HCT116 (cell line): ENCODE results near the gene KCNC4. TPM values are rescaled to one million over a fixed set of nuclear protein-coding genes. Genes with fewer than 3 reads are reported as not detected.

Experiments
- ATAC-seq: fragments of 200-7000 bp; cut with Tn5 transposase; 2 replicates; pipeline ENCODE4 v1.9.1; 2020; ENCODE audit warnings: mild to moderate bottlenecking, moderate library complexity
- BruUV-seq: library from RNA; stranded (reverse); fragments of 400-500 nt; replicated peaks from 2 replicates; lab custom pipeline; 2021; lab: Mats Ljungman, UMichigan
- CTCF ChIA-PET: fragments of 300-600 bp; sonication (Branson Sonifier 250); formaldehyde crosslinking; loops from one replicate; lab custom pipeline; 2021; ENCODE audit warnings: antibody characterized with exemption; lab: Charles Lee
- POLR2A ChIA-PET: fragments of 300-600, 350-600 bp; sonication (Branson Sonifier 250); formaldehyde crosslinking; loops from one replicate; lab custom pipeline; 2021; ENCODE audit warnings: antibody characterized with exemption; lab: Charles Lee
- RAD21 ChIA-PET, 2 experiments: fragments of 300-600 bp; sonication (Branson Sonifier 250); formaldehyde crosslinking; loops; one replicate each; lab custom pipeline; 2023; ENCODE audit warnings: low total read pairs in 2 of 2; ENCODE audit not compliant: uncharacterized antibody in 2 of 2, unreplicated experiment in 2 of 2, low non-redundant PET in 1 of 2; lab: Charles Lee
- DNase-seq: peaks from one replicate; pipeline ENCODE4 v3.0.0-alpha.2; 2010; ENCODE audit warnings: low read depth, low spot score
- H2AFZ ChIP-seq: fragments of 200-600 bp; shearing (Covaris generic), sonication (generic); 2 replicates; pipeline ENCODE4 v1.6.1; 2017; ENCODE audit warnings: low read depth, mixed run types, mixed read lengths, antibody characterized with exemption, low read length; ENCODE audit not compliant: poor library complexity, severe bottlenecking
- H3K27ac ChIP-seq: 2 replicates; pipeline ENCODE4 v1.5.1; 2012; ENCODE audit warnings: low read depth, low read length
- H3K27me3 ChIP-seq: fragments of 200-600 bp; sonication (generic); 2 replicates; pipeline ENCODE4 v1.6.1; 2016; ENCODE audit warnings: mixed run types, low read length, mixed read lengths; ENCODE audit not compliant: insufficient read depth
- H3K36me3 ChIP-seq, 2 experiments: fragments of 200-500 bp in 1 of 2; fragments of 200-600 bp in 1 of 2; sonication (Bioruptor generic) in 1 of 2; sonication (generic) in 1 of 2; 2 replicates each; pipeline versions ENCODE4 v1.5.1 to v1.6.1; 2014 to 2016; ENCODE audit warnings: low read length in 2 of 2, inconsistent platforms in 1 of 2, mixed read lengths in 1 of 2, mixed run types in 1 of 2; ENCODE audit not compliant: insufficient read depth in 2 of 2, control insufficient read depth in 1 of 2
- H3K4me1 ChIP-seq, 2 experiments: fragments of 200-600 bp in 1 of 2; sonication (generic) in 1 of 2; 2 replicates each; pipeline versions ENCODE4 v1.5.1 to v1.6.1; 2012 to 2017; ENCODE audit warnings: low read length in 2 of 2, inconsistent platforms in 1 of 2, mild to moderate bottlenecking in 1 of 2, mixed read lengths in 1 of 2, mixed run types in 1 of 2, moderate library complexity in 1 of 2; ENCODE audit not compliant: insufficient read depth in 2 of 2, control insufficient read depth in 1 of 2
- H3K4me2 ChIP-seq: fragments of 200-600 bp; sonication (generic); 2 replicates; pipeline ENCODE4 v1.6.1; 2017; ENCODE audit warnings: mixed run types, low read length, mixed read lengths
- H3K4me3 ChIP-seq, 2 experiments: fragments of 200-600 bp in 1 of 2; sonication (generic) in 1 of 2; replicated peaks in 1 of 2; 2 replicates each; pipeline ENCODE4 v1.5.1; 2011 to 2016; ENCODE audit warnings: low read length in 2 of 2, control low read depth in 1 of 2, low read depth in 1 of 2, mild to moderate bottlenecking in 1 of 2, mixed read lengths in 1 of 2, mixed run types in 1 of 2
- H3K79me2 ChIP-seq: fragments of 200-600 bp; sonication (generic); 2 replicates; pipeline ENCODE4 v1.6.1; 2017; ENCODE audit warnings: mild to moderate bottlenecking, mixed run types, low read length, moderate library complexity, mixed read lengths; ENCODE audit not compliant: insufficient read depth
- H3K9ac ChIP-seq: fragments of 200-600 bp; sonication (generic); 2 replicates; pipeline ENCODE4 v1.6.1; 2016; ENCODE audit warnings: low read length, mixed read lengths
- H3K9me2 ChIP-seq: fragments of 200-600 bp; sonication (generic), shearing (Covaris generic); 2 replicates; pipeline ENCODE4 v1.6.1; 2017; ENCODE audit warnings: mixed run types, mild to moderate bottlenecking, moderate library complexity; ENCODE audit not compliant: insufficient read depth
- H3K9me3 ChIP-seq, 2 experiments: fragments of 200-500 bp in 1 of 2; fragments of 200-600 bp in 1 of 2; sonication (Bioruptor generic) in 1 of 2; sonication (generic) in 1 of 2; 2 replicates each; pipeline ENCODE4 v1.6.1; 2014 to 2017; ENCODE audit warnings: low read length in 2 of 2, mixed read lengths in 2 of 2, inconsistent platforms in 1 of 2, low read depth in 1 of 2, mild to moderate bottlenecking in 1 of 2, mixed run types in 1 of 2, moderate library complexity in 1 of 2; ENCODE audit not compliant: control insufficient read depth in 1 of 2, insufficient read depth in 1 of 2
- H4K20me1 ChIP-seq: fragments of 200-600 bp; sonication (generic), shearing (Covaris generic); 2 replicates; pipeline ENCODE4 v1.6.1; 2017; ENCODE audit warnings: mixed run types, mild to moderate bottlenecking, moderate library complexity; ENCODE audit not compliant: insufficient read depth
- EGR1 ChIP-seq: IDR thresholded peaks from 2 replicates; pipeline ENCODE4 v1.6.1; 2012; ENCODE audit warnings: low read depth
- ELF1 ChIP-seq: IDR thresholded peaks from 2 replicates; pipeline ENCODE4 v1.6.1; 2012; ENCODE audit warnings: low read depth, borderline replicate concordance
- EZH2 ChIP-seq: fragments of 200-600 bp; sonication (generic); IDR thresholded peaks from 2 replicates; pipeline ENCODE4 v1.6.1; 2017; ENCODE audit warnings: antibody characterized with exemption, mixed run types
- EZH2phosphoT487 ChIP-seq: fragments of 200-600 bp; IDR thresholded peaks from 2 replicates; pipeline ENCODE4 v1.6.1; 2018; ENCODE audit warnings: antibody characterized with exemption, borderline replicate concordance
- POLR2A ChIP-seq: IDR thresholded peaks from 2 replicates; pipeline ENCODE4 v1.7.0; 2011; ENCODE audit warnings: borderline replicate concordance; ENCODE audit not compliant: insufficient read depth, insufficient read length; ENCODE audit errors: extremely low read depth
- POLR2AphosphoS5 ChIP-seq: IDR thresholded peaks from 2 replicates; pipeline ENCODE4 v1.6.1; 2011; ENCODE audit warnings: mild to moderate bottlenecking, low read depth, low read length, moderate library complexity
- RAD21 ChIP-seq: IDR thresholded peaks from 2 replicates; pipeline ENCODE4 v1.6.1; 2012; ENCODE audit warnings: low read depth, mild to moderate bottlenecking
- SP1 ChIP-seq: IDR thresholded peaks from 2 replicates; pipeline ENCODE4 v1.6.1; 2012; ENCODE audit warnings: low read depth
- SRF ChIP-seq: IDR thresholded peaks from 2 replicates; pipeline ENCODE4 v1.6.1; 2012; ENCODE audit warnings: low read depth
- YY1 ChIP-seq: IDR thresholded peaks from 2 replicates; pipeline ENCODE4 v1.6.1; 2011; ENCODE audit warnings: low read length, low read depth, moderate library complexity, mild to moderate bottlenecking; ENCODE audit not compliant: insufficient replicate concordance; ENCODE audit errors: extremely low read depth
- ZNF274 ChIP-seq: fragments of 200-500 bp; sonication (Bioruptor generic); IDR thresholded peaks from 2 replicates; pipeline ENCODE4 v1.6.1; 2014; ENCODE audit warnings: mild to moderate bottlenecking, low read depth, low read length, inconsistent platforms
- intact Hi-C: fragments of 100-400 bp; cut with micrococcal nuclease; formaldehyde crosslinking; loops from 2 replicates; pipeline ENCODE4 v1.10.0; 2022
- total RNA-seq: library from RNA; stranded (reverse); gene quantifications from one replicate; pipeline ENCODE4 v1.2.1, GENCODE V29; 2021; ENCODE audit not compliant: unreplicated experiment
- TF ChIP-seq, protein P1 (sequence below), 3 experiments: fragments of 200-600 bp in 1 of 3; sonication (generic) in 1 of 3; IDR thresholded peaks in 2 of 3; conservative IDR thresholded peaks in 1 of 3; 2 replicates each; pipeline ENCODE4 v1.5.1; 2012 to 2017; ENCODE audit warnings: low read depth in 2 of 3, low read length in 2 of 3, antibody characterized with exemption in 1 of 3, borderline replicate concordance in 1 of 3, control low read depth in 1 of 3, mild to moderate bottlenecking in 1 of 3, mixed read lengths in 1 of 3, mixed run types in 1 of 3, moderate library complexity in 1 of 3; ENCODE audit not compliant: insufficient read depth in 1 of 3
- TF ChIP-seq, protein P2 (sequence below): IDR thresholded peaks from 2 replicates; pipeline ENCODE4 v1.6.1; 2012
- TF ChIP-seq, protein P3 (sequence below): IDR thresholded peaks from 2 replicates; pipeline ENCODE4 v1.6.1; 2012; ENCODE audit warnings: low read depth

The KCNC4 gene
- total RNA-seq, 1 experiment from 2014 or later: 13.0 TPM

DNA sequence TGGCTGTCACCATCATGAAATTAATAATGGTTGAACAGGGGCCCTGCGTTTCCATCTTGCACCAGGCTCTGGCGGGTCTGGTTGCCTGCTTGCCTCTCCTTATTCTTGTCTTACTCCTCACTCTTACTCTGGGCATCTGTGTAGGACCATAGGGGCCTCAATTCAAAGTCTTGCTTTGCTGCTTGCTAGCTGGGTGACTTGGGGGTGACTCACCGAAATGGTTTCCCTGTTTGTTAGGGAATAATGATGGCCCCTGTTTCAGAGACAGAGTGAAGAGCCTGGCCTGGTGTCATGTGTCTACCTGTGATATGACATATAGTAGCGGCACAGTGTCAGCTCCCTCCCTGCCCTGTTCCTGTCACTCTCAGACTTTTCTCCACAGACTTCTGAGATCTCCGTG is 24.6 kb downstream of the KCNC4 start:
- CTCF ChIA-PET: no interaction called here
- Histone ChIP-seq H3K36me3 (no peaks in the 10 kb centered on the region), H3K9ac (no peak overlapping the region), H4K20me1 (no peaks in the 10 kb centered on the region), H3K27me3 (no peaks in the 10 kb centered on the region), H3K4me1 (peaks cover 5 to 31% of the 10 kb centered on the region in 2 experiments; a peak in 3 of 4 replicates), H3K9me3 (no peaks in the 10 kb centered on the region), H3K79me2 (no peaks in the 10 kb centered on the region), H3K9me2 (no peaks in the 10 kb centered on the region), H3K4me2 (peak overlapping the region; percentile 27; the same call in 1 of the 2 replicates), H3K4me3 (no peak overlapping the region), H3K27ac (no peak overlapping the region; the same call in 1 of the 2 replicates), H2AFZ (no peak overlapping the region)
- POLR2A ChIA-PET: no interaction called here
- TF ChIP-seq RAD21 (no peak), POLR2A (no peak), EGR1 (no peak), ELF1 (no peak), SRF (no peak), POLR2AphosphoS5 (no peak), ZNF274 (no peak), YY1 (no peak), EZH2phosphoT487 (no peak), SP1 (no peak), EZH2 (no peak)
- TF ChIP-seq, protein P1, sequence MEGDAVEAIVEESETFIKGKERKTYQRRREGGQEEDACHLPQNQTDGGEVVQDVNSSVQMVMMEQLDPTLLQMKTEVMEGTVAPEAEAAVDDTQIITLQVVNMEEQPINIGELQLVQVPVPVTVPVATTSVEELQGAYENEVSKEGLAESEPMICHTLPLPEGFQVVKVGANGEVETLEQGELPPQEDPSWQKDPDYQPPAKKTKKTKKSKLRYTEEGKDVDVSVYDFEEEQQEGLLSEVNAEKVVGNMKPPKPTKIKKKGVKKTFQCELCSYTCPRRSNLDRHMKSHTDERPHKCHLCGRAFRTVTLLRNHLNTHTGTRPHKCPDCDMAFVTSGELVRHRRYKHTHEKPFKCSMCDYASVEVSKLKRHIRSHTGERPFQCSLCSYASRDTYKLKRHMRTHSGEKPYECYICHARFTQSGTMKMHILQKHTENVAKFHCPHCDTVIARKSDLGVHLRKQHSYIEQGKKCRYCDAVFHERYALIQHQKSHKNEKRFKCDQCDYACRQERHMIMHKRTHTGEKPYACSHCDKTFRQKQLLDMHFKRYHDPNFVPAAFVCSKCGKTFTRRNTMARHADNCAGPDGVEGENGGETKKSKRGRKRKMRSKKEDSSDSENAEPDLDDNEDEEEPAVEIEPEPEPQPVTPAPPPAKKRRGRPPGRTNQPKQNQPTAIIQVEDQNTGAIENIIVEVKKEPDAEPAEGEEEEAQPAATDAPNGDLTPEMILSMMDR (IDR thresholded peaks at IDR 0.05 in 2 of 3, conservative IDR thresholded peaks at IDR 0.05 in 1 of 3; ENCODE audit: borderline replicate concordance in 1 of 3, insufficient read depth in 1 of 3, low read depth in 2 of 3, low read length in 2 of 3): no peak
- TF ChIP-seq, protein P2, sequence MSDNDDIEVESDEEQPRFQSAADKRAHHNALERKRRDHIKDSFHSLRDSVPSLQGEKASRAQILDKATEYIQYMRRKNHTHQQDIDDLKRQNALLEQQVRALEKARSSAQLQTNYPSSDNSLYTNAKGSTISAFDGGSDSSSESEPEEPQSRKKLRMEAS: no peak
- TF ChIP-seq, protein P3, sequence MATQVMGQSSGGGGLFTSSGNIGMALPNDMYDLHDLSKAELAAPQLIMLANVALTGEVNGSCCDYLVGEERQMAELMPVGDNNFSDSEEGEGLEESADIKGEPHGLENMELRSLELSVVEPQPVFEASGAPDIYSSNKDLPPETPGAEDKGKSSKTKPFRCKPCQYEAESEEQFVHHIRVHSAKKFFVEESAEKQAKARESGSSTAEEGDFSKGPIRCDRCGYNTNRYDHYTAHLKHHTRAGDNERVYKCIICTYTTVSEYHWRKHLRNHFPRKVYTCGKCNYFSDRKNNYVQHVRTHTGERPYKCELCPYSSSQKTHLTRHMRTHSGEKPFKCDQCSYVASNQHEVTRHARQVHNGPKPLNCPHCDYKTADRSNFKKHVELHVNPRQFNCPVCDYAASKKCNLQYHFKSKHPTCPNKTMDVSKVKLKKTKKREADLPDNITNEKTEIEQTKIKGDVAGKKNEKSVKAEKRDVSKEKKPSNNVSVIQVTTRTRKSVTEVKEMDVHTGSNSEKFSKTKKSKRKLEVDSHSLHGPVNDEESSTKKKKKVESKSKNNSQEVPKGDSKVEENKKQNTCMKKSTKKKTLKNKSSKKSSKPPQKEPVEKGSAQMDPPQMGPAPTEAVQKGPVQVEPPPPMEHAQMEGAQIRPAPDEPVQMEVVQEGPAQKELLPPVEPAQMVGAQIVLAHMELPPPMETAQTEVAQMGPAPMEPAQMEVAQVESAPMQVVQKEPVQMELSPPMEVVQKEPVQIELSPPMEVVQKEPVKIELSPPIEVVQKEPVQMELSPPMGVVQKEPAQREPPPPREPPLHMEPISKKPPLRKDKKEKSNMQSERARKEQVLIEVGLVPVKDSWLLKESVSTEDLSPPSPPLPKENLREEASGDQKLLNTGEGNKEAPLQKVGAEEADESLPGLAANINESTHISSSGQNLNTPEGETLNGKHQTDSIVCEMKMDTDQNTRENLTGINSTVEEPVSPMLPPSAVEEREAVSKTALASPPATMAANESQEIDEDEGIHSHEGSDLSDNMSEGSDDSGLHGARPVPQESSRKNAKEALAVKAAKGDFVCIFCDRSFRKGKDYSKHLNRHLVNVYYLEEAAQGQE: no peak
- no peak for DNase-seq
- intact Hi-C loops: no loop called here
- ATAC-seq: no peak
- RAD21 ChIA-PET: no interaction called here
- BruUV-seq: no TSS peak
